ENCODE data around the gene PRKCB.
A peak's percentile ranks its signal among the peaks of the same experiment; 100 is the strongest.
"Not testable (repeated sequence)": the region's sequence is repeated elsewhere in the genome, so short reads cannot be mapped to it uniquely, and the experiment has no call there.

Gene PRKCB

GRCh38 chr16:24010440-24011089, 174.8 kb downstream of the PRKCB start:
- peak; percentile 83 for DNase-seq

GRCh38 chr16:24011237-24011636, 175.5 kb downstream of the PRKCB start:
- DNase-seq: no peak

- no peak for DNase-seq
Measured at GRCh38 chr16:24013054-24013636, 177.4 kb downstream of the PRKCB start.

GRCh38 chr16:24013864-24014645, 178.3 kb downstream of the PRKCB start:
- DNase-seq: peak; percentile 63 to 70

- DNase-seq: not testable (repeated sequence)
Measured at GRCh38 chr16:24014955-24015354, 179.2 kb downstream of the PRKCB start.

- no peak for DNase-seq
Measured at GRCh38 chr16:24015923-24016322, 180.1 kb downstream of the PRKCB start.

GRCh38 chr16:24018485-24018884, 182.7 kb downstream of the PRKCB start:
- DNase-seq: no peak

GRCh38 chr16:24022797-24023196, 187.0 kb downstream of the PRKCB start:
- no peak for DNase-seq

GRCh38 chr16:24023621-24024020, 187.8 kb downstream of the PRKCB start:
- DNase-seq: no peak

- DNase-seq: no peak
Measured at GRCh38 chr16:24024971-24025370, 189.2 kb downstream of the PRKCB start.

- DNase-seq: no peak
Measured at GRCh38 chr16:24027466-24027865, 191.7 kb downstream of the PRKCB start.

GRCh38 chr16:24029841-24030240, 194.1 kb downstream of the PRKCB start:
- DNase-seq: not testable (repeated sequence)

GRCh38 chr16:24035127-24035842, 199.5 kb downstream of the PRKCB start:
- DNase-seq: peak in 1 of 2 experiments; percentile 42

- no peak for DNase-seq
Measured at GRCh38 chr16:24036038-24036543, 200.3 kb downstream of the PRKCB start.

GRCh38 chr16:24036614-24037013, 200.8 kb downstream of the PRKCB start:
- peak; percentile 50 to 54 for DNase-seq

GRCh38 chr16:24037335-24037734, 201.6 kb downstream of the PRKCB start:
- DNase-seq: no peak

GRCh38 chr16:24041834-24042631, 206.2 kb downstream of the PRKCB start:
- peak; percentile 89 to 91 for DNase-seq

GRCh38 chr16:24044467-24044866, 208.7 kb downstream of the PRKCB start:
- DNase-seq: no peak

GRCh38 chr16:24045641-24046040, 209.9 kb downstream of the PRKCB start:
- no peak for DNase-seq

GRCh38 chr16:24046442-24046841, 210.7 kb downstream of the PRKCB start:
- DNase-seq: no peak

- DNase-seq: no peak
Measured at GRCh38 chr16:24049113-24049512, 213.3 kb downstream of the PRKCB start.

GRCh38 chr16:24051125-24051524, 215.3 kb downstream of the PRKCB start:
- no peak for DNase-seq

Data from activated T-cell treated with anti-CD3 and anti-CD28 coated beads, Interleukin-2, amount 50 U/mL, for 48 hours (primary cell).